HPDE6-E6E7 (cell line): Measurements from ENCODE around the gene CTTNBP2.

Source experiments
- DNase-seq: peaks from one replicate; pipeline ENCODE4 v3.0.0; 2011; ENCODE audit warnings: missing footprints; ENCODE audit errors: extremely low spot score

Gene CTTNBP2

GRCh38 chr7:117790251-117790650 is 83.0 kb downstream of the CTTNBP2 start:
- no peak for DNase-seq

DNA sequence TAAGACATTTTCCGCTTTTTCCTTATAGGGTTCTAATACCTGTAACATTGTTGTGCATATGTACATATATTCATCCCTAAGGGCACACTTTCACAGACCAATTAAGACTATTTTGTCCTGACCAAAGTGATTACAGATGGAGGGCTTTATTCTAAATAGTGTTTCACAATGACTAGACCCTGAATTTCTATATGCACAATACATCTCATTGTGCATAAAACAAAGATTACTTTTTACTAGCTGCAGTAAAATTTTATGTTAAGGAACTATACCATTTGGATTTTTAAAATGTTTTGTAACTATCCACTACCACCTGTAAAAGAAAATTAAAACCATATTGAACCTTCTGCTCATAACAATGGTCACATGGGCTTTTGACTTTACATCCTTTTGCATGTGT is 87.8 kb downstream of the CTTNBP2 start:
- no peak for DNase-seq

DNA sequence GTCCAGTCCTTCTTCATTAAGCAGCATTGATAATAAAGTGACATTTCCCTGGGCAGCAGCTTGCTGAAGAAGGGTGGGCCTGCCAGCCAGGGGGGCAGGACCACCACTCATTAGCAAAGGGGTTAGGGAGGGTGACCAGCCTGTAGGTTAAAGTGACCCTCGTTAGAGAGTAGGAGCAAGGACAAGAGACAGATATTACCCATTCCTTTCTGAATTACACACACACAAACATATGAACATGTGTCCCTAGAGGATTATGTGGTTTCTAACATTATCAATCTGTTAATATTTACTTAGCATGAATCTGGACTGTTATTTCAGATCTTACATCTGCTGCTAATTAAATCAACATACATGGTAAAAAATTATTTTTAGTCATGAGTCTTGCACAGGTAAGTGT is 88.9 kb downstream of the CTTNBP2 start:
- DNase-seq, result no peak

DNA sequence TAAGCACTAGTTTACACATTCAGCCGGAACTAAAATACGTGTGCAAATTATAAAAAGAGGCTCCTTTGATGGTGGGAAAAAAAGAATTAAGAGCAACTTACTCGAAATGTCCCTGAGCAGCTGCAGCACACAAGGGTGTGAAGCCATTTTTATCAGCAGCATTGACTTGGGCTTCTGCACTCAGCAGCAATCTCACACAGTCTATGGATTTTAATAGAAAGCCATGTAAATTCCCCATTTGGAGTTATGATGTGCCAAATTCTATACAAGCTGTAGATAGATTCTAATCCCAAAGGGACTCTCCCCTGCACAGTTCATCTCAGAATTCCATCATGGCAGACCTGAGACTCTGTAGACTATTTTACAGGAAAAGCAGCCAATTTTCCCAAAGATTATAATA is 90.5 kb downstream of the CTTNBP2 start:
- no peak for DNase-seq

DNA sequence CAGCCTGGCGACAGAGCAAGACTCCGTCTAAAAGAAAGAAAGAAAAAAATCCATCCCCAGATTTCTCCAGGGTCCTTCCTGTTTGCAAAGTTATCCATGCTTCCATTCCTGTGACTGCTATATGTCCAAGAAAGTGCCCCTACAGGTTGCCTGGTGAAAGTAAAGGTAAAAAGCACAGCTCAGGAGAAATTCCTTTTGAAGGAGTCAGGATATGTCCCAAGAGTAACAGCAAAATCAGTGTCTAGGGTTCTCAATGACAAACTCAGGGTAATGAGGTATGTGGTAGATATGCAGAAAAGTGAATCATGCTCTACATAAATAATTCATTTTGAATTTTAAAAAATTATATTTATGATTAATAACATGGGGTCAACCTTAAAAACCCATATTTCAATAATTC is 91.5 kb downstream of the CTTNBP2 start:
- no peak for DNase-seq

GRCh38 chr7:117780832-117781231 is 92.4 kb downstream of the CTTNBP2 start:
- no peak for DNase-seq

GRCh38 chr7:117777335-117778142 is 95.7 kb downstream of the CTTNBP2 start:
- DNase-seq, result peak; percentile 25

GRCh38 chr7:117776224-117776623 is 97.0 kb downstream of the CTTNBP2 start:
- DNase-seq, result no peak

DNA sequence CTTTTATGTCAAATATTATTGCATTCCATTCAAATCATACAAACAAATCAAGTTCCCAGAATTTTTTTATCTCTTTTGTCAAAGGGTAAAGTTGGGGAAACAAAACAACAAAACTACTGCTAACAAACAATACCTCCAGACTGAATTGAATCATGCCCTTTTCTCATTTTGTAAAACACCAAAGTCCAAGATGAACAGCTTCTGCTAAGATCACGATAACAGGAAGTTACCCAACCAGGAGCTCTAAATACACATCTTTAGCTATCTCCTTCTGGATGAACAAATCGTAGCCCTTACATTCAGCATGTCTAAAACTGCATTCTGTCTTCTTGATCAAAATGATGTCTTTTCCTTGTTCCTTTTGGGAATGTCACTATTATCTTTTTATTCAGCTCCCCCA is 97.4 kb downstream of the CTTNBP2 start:
- DNase-seq, result no peak

DNA sequence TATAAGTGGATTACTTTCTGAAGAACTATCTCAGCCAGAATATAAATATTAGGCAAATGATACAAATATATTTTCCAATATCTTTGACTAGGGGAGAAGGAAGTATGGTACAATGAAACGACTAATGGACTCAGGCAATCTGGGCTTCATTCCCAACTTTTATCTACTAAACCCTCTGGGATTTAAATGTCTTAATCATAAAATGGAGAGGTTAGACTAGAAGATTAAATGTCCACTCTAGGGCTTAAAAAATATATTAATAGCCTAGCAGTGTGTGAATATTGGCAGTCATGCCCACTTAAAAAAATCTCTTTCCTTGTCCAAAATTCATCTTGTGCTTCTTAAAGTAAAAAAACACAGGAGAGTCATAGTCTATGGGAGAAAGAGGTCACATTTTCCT is 98.3 kb downstream of the CTTNBP2 start:
- DNase-seq, result no peak

- DNase-seq, result no peak
These were observed 100.8 kb downstream of the CTTNBP2 start for GRCh38 chr7:117772421-117772820.

DNA sequence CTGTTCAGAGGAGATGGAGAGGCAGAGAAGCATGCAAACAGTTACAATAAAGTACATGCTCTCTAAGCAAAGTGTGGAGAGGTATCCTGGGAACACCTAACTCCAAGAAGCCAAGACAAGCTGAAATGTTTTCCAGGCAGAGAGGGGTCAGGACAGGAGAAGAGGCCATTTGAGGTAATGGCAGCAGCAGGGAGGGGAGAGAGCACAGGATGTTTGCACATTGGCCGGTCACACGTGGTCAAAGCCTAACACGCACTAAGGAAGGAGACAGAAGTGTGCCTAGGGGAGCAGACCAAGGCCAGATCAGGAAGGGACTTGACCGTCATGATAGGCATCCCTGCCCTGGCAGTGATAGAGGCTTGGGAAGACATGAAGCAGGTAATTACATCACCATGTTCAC is 101.5 kb downstream of the CTTNBP2 start:
- DNase-seq, result no peak

- no peak for DNase-seq
These were observed 104.2 kb downstream of the CTTNBP2 start for GRCh38 chr7:117769085-117769484.

DNA sequence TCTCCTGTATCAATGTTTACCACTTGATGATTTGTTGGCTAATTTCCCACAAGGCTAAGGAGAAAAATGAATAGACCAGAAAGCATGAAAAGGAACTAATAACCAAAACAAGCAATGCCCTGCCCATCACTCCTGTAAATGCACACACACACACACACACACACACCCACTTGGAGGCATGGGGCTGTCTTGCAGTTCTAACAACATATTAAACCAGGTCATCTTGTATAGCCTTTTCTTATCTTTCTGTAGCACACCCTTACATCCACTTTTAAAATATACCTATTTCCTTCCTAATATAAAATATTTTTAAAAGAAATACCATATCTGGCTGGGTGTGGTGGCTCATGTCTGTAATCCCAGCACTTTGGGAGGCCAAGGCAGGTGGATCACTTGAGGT is 105.3 kb downstream of the CTTNBP2 start:
- DNase-seq, result no peak

DNA sequence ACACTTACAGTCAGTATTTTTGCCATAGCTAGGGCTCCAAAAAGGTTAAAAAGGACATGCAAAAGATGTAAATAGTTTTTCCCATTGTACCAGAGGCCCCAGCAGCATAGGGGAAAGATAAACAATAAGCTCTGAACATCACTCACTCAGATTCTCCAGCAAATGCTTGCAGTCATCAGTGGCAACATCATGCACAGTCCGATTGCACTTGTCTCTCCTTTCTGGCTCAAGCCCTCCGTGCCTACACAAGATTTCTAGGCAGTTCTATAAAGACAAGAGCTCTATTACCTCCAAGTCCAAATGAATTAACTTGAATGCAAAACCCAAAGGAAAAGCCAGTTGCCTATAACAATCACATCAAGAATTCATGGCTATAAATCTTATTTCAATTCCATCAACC is 106.3 kb downstream of the CTTNBP2 start:
- DNase-seq, result no peak

DNA sequence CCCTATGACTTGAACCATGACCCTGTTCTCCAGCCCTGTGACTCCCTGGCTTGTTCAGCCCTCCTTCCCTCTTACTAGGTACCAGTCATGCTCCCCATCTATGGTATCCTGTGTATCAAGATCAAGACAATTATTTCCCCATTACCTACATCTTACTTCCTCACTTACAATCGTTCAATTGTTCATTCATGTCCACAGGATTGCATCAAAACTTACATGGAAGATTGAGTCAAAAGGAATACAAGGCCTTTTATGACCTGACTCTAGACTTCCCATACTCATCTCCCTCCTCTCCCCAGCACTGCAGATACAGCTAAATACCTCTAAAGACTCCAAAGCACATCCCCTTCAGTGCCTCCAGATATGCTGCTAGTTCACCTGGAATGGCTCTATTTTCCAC is 109.2 kb downstream of the CTTNBP2 start:
- DNase-seq, result no peak

DNA sequence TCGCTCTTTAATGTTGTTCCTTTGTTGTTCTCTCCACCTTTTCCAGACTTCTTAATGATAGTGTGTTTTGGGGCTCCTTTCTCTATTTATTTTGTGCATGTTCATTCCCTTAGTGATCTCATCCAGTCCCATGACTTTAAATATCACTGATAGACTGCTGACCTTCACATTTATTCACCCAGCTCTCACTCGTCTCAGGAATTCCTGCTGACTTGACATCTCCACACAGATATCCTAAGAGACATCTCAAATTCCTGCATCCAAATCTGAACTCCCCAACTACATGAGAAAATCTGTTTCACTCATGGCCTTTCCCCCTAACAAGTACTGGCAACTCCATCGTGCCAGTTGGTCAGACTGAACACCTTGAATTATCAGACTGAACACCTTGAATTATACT is 111.2 kb downstream of the CTTNBP2 start:
- no peak for DNase-seq

DNA sequence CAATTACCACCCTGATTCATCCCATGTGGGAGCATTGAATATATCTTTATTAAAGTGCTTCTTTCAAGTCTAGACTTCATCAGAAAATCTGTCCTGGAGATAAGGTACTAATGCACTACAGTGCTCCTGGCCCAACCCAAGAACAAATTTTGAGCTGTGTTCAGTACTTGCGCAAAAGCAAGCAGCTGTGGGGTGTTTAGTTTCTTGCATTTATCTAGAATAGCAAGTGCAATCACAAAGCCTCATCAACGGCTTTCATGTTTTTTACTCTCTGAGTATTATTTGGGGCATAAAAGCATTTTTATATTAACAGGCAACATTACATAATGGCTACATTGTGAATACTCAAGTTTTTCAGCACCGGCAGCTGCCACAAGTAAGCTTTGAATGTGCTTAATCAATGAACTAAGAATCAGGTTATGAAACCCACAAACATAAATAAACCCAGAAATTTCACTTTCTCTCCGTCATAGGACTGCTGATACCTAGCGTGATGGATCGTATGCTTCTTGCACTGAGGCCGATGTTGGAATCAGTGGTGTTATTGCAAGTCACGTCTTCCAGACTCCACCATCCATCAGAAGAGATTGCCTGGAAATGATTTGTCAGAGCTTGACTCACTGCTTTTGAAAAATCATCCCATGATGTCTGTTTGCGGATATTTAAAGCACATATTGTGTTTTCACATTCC is 113.1 kb downstream of the CTTNBP2 start:
- peak; percentile 8 for DNase-seq

- DNase-seq, result no peak
These were observed 115.8 kb downstream of the CTTNBP2 start for GRCh38 chr7:117757440-117757839.

DNA sequence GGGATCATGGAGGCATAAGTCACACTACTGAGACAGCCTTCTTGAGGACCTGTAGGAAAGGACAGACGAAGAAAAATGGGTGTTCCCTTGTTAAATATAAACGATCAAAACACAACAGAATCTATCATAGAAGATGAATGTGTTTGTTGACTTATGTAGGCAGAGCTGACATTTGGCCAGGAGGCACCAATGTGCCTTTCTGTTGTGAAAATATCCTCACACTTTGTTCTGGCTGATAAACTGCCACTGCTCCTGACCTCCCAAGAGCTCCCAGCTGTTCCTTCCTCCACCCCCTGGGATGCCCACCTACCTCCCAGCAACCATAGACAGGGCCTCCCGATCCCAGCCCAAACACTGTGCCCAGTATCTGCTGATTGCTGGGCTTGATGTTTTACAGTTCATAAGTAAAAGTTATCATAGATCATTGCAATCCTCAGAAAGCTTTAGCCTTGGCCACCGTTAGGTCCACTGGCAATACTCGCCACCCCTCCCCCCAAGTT is 116.6 kb downstream of the CTTNBP2 start:
- DNase-seq, result no peak

- no peak for DNase-seq
These were observed 118.1 kb downstream of the CTTNBP2 start for GRCh38 chr7:117755136-117755535.

GRCh38 chr7:117751775-117752174 is 121.5 kb downstream of the CTTNBP2 start:
- DNase-seq, result no peak
